ENCODE measurements around the gene MGA. TPM values are rescaled to one million over a fixed set of nuclear protein-coding genes. Genes with fewer than 3 reads are reported as not detected.

MGA gene
- total and polyA plus RNA-seq, 2 donors (not counting 3 experiments of a cell fraction or from before 2014, with no cell fraction given) = 4.1 to 36.5 TPM

DNA sequence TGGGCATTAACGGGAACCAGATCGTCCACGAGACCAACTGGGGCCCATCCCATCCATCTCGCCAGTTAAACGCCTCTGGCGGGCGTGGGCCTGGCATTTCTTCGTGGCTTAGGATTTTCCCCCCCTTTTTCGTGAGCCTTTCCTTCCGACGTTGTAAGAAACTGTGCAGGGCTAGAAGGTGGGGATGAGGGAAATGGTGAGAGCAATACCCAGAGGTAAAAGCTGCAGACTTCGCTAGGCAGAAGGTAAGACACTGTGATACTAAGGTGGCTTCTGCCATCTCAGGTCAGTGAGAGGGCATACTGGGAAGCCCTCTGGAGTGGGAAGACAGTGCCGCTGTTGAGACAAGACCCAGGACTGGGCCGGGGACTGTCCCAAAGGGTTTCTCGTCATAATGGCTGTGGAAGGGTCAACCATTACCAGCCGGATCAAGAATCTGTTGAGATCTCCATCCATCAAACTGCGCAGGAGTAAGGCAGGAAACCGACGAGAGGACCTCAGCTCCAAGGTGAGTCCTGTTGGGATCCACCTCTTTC, 114.7 kb downstream of the MGA start:
- Histone ChIP-seq H3K9me1 (replicated peaks; ENCODE audit: control insufficient read depth, extremely low read depth, insufficient read depth, low read length) (no peaks in the 10 kb centered on the region), H3K27ac (ENCODE audit: insufficient read depth, low read depth, low read length) (peak overlapping the region; percentile 48), H3K79me2 (ENCODE audit: control insufficient read depth, insufficient read depth, low read length) (peaks cover 43% of the 10 kb centered on the region), H3K9me3 (replicated peaks; ENCODE audit: control insufficient read depth, insufficient read depth, low read length) (no peaks in the 10 kb centered on the region), H3K4me2 (ENCODE audit: insufficient read depth, low read length) (peak overlapping the region; percentile 99), H2AFZ (ENCODE audit: low read depth, low read length) (peak overlapping the region; percentile 11), H3K9ac (replicated peaks; ENCODE audit: extremely low read depth, insufficient read depth, low read length) (peak overlapping the region; percentile 75), H3K36me3 (ENCODE audit: control insufficient read depth in 2 of 2, extremely low read depth in 1 of 2, insufficient read depth in 2 of 2, low read length in 2 of 2) (no peaks in the 10 kb centered on the region), H3K4me1 (ENCODE audit: control insufficient read depth, extremely low read depth, insufficient read depth, low read length) (peaks cover 61% of the 10 kb centered on the region), H3K4me3 (replicated peaks in 1 of 3; ENCODE audit: insufficient read depth in 1 of 3, low read depth in 1 of 3, low read length in 3 of 3) (peak overlapping the region; percentile 35 to 69 (median 56)), H3K27me3 (ENCODE audit: control insufficient read depth in 2 of 2, insufficient read depth in 2 of 2, low read length in 2 of 2) (no peaks in the 10 kb centered on the region), H4K20me1 (replicated peaks; ENCODE audit: control insufficient read depth, extremely low read depth, insufficient read depth, low read length) (no peaks in the 10 kb centered on the region)
- TF ChIP-seq MYC (IDR thresholded peaks at IDR 0.05; ENCODE audit: low read depth, low read length) = no peak
- TF ChIP-seq, protein P1, sequence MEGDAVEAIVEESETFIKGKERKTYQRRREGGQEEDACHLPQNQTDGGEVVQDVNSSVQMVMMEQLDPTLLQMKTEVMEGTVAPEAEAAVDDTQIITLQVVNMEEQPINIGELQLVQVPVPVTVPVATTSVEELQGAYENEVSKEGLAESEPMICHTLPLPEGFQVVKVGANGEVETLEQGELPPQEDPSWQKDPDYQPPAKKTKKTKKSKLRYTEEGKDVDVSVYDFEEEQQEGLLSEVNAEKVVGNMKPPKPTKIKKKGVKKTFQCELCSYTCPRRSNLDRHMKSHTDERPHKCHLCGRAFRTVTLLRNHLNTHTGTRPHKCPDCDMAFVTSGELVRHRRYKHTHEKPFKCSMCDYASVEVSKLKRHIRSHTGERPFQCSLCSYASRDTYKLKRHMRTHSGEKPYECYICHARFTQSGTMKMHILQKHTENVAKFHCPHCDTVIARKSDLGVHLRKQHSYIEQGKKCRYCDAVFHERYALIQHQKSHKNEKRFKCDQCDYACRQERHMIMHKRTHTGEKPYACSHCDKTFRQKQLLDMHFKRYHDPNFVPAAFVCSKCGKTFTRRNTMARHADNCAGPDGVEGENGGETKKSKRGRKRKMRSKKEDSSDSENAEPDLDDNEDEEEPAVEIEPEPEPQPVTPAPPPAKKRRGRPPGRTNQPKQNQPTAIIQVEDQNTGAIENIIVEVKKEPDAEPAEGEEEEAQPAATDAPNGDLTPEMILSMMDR (IDR thresholded peaks at IDR 0.05; ENCODE audit: extremely low read depth in 1 of 2, insufficient read depth in 1 of 2, low read depth in 1 of 2, low read length in 2 of 2) = no peak
- no peak for TF ChIP-seq POLR2A (IDR thresholded peaks at IDR 0.05; ENCODE audit: low read depth, low read length)
- TF ChIP-seq, protein P2, sequence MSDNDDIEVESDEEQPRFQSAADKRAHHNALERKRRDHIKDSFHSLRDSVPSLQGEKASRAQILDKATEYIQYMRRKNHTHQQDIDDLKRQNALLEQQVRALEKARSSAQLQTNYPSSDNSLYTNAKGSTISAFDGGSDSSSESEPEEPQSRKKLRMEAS (IDR thresholded peaks at IDR 0.05; ENCODE audit: insufficient read depth, insufficient read length) = no peak
- TF ChIP-seq POLR2AphosphoS5 (IDR thresholded peaks at IDR 0.05; ENCODE audit: insufficient read depth, low read depth, low read length) = no peak
- TF ChIP-seq GATA2 (IDR thresholded peaks at IDR 0.05; ENCODE audit: insufficient read depth, insufficient read length, low read depth, low read length) = no peak
- TF ChIP-seq JUN (IDR thresholded peaks at IDR 0.05; ENCODE audit: borderline replicate concordance, insufficient read depth, insufficient read length, low read depth) = no peak
- no peak for TF ChIP-seq FOS (IDR thresholded peaks at IDR 0.05; ENCODE audit: borderline replicate concordance, insufficient read depth, low read length)
- no peak for TF ChIP-seq EZH2 (IDR thresholded peaks at IDR 0.05; ENCODE audit: borderline replicate concordance, low read depth, low read length, severe bottlenecking)
- dilution Hi-C loops (cut with MboI; ENCODE audit: extremely low pct_ligation_motif_present, low sequenced_read_pairs) = no loop called here
- FAIRE-seq (peak; percentile 21), DNase-seq (ENCODE audit: low read depth, low spot score) (no peak)
- BruUV-seq (replicated peaks) = TSS peak; percentile 7
- ChIA-PET POLR2A (interaction anchor here (1.0 to 1.3 kb wide), 3 partner anchors 27 to 42 kb away, joined by 3 to 4 read pairs (median 3); no protein-coding TSS in a partner anchor), CTCF (interaction anchor here (1.1 to 13.5 kb wide), 10 partner anchors 8 to 171 kb away, joined by 4 to 754 read pairs (median 24); no protein-coding TSS in a partner anchor)
- intact Hi-C loops (cut with micrococcal nuclease) = loop anchor here (1.0 to 5.0 kb wide), 10 partner anchors 16 to 308 kb away; partner anchors contain the start of genes EHD4, JMJD7 and SPTBN5

All from endothelial cell of umbilical vein (primary cell).